DOHH2 (cell line): Measurements from ENCODE around the gene SELENOF.

Experiments
- H3F3A ChIP-seq: fragments of 200-600 bp; sonication (generic), shearing (Covaris generic); 2 replicates; pipeline ENCODE4 v1.6.0; 2016; ENCODE audit warnings: antibody characterized with exemption, mild to moderate bottlenecking; ENCODE audit not compliant: control insufficient read depth, insufficient read depth
- H3K27ac ChIP-seq: fragments of 200-600 bp; sonication (generic); 2 replicates; pipeline ENCODE4 v1.5.1; 2014; ENCODE audit warnings: low read depth, mild to moderate bottlenecking, low read length, moderate library complexity
- H3K27me3 ChIP-seq: fragments of 200-600 bp; sonication (generic); 2 replicates; pipeline ENCODE4 v1.6.1; 2014; ENCODE audit warnings: mild to moderate bottlenecking, low read length, mixed read lengths; ENCODE audit not compliant: control insufficient read depth
- H3K36me3 ChIP-seq: fragments of 200-600 bp; sonication (generic); 2 replicates; pipeline ENCODE4 v1.6.1; 2014; ENCODE audit warnings: mild to moderate bottlenecking, low read length, moderate library complexity, mixed read lengths; ENCODE audit not compliant: control insufficient read depth
- H3K4me1 ChIP-seq: fragments of 200-600 bp; sonication (generic); 2 replicates; pipeline ENCODE4 v1.6.1; 2014; ENCODE audit warnings: mild to moderate bottlenecking, low read length, mixed read lengths; ENCODE audit not compliant: control insufficient read depth
- H3K4me2 ChIP-seq: fragments of 200-600 bp; sonication (generic); 2 replicates; pipeline ENCODE4 v1.6.0; 2014; ENCODE audit warnings: mild to moderate bottlenecking, low read length, moderate library complexity
- H3K4me3 ChIP-seq: fragments of 200-600 bp; sonication (generic); 2 replicates; pipeline ENCODE4 v1.5.1; 2014; ENCODE audit warnings: mild to moderate bottlenecking, low read length, mixed read lengths
- H3K79me2 ChIP-seq: fragments of 200-600 bp; sonication (generic); 2 replicates; pipeline ENCODE4 v1.6.1; 2014; ENCODE audit warnings: mild to moderate bottlenecking, low read length, mixed read lengths; ENCODE audit not compliant: control insufficient read depth
- H3K9me2 ChIP-seq: fragments of 200-600 bp; sonication (generic); replicated peaks from 2 replicates; pipeline ENCODE4 v1.6.1; 2014; ENCODE audit warnings: mild to moderate bottlenecking, low read length, mixed read lengths; ENCODE audit not compliant: control insufficient read depth
- H3K9me3 ChIP-seq: fragments of 200-600 bp; sonication (generic); 2 replicates; pipeline ENCODE4 v1.6.1; 2014; ENCODE audit warnings: antibody characterized with exemption, low read length, mixed read lengths; ENCODE audit not compliant: control insufficient read depth, insufficient read depth
- H4K20me1 ChIP-seq: fragments of 200-600 bp; sonication (generic); 2 replicates; pipeline ENCODE4 v1.6.0; 2014; ENCODE audit warnings: low read depth, mild to moderate bottlenecking, antibody characterized with exemption, low read length, moderate library complexity; ENCODE audit not compliant: control insufficient read depth, insufficient read depth
- CTCF ChIP-seq: fragments of 200-600 bp; sonication (generic); IDR thresholded peaks from one replicate; pipeline ENCODE4 v1.5.1; 2014; ENCODE audit warnings: antibody characterized with exemption, mild to moderate bottlenecking, low read depth, low read length; ENCODE audit not compliant: poor library complexity, severe bottlenecking
- EZH2phosphoT487 ChIP-seq: fragments of 200-600 bp; sonication (generic); IDR thresholded peaks from 2 replicates; pipeline ENCODE4 v1.6.1; 2017; ENCODE audit warnings: borderline replicate concordance, mild to moderate bottlenecking, antibody characterized with exemption, low read length, moderate library complexity, mixed read lengths

Gene SELENOF

DNA sequence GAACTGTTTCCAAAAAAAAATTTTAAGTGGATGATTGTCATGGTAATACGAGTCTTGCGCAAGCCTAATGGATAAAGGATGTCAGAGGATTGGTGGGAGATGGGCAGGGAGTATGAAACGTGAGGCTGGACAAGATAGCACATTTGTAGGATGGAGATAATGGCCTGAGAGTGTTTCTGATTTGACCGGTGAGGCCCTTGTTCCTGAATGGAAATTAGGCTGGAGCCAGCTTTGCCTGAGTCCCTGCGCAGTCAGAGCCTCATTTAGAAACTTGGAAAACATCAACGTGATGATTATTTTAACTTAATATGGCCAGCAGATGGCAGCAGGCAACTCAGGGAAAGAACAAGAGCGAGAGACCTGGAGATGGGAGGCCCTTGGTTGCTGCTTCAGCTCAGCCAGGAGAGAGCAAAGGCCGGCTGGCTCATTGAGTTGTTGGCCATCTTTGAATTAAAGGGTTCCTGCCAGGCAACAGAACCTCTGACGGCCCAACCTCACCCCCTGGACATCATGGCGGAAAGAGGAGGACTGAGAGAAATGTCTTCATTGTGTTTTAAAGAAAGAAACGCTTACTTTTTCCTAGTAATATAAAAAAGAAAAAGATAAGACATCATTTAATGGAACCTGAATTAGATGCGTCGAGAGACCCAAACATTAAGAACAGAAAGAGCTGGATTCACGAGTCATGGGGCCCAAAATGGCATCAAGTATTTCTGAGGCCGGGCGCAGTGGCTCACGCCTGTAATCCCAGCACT lies 80.3 kb downstream of the SELENOF start:
- H3F3A ChIP-seq: no peaks in the 10 kb centered on the region
- H3K36me3 ChIP-seq: no peaks in the 10 kb centered on the region
- H3K79me2 ChIP-seq: no peaks in the 10 kb centered on the region
- H4K20me1 ChIP-seq: no peaks in the 10 kb centered on the region
- no peaks in the 10 kb centered on the region for H3K9me2 ChIP-seq
- H3K27me3 ChIP-seq: no peaks in the 10 kb centered on the region
- no peak overlapping the region for H3K27ac ChIP-seq
- H3K4me3 ChIP-seq: peak overlapping the region; percentile 28; the same call in 1 of the 2 replicates
- TF ChIP-seq CTCF (peak; percentile 67), EZH2phosphoT487 (no peak)
- peak overlapping the region; percentile 44 for H3K4me2 ChIP-seq
- H3K9me3 ChIP-seq: no peaks in the 10 kb centered on the region
- peaks cover 34% of the 10 kb centered on the region for H3K4me1 ChIP-seq

GRCh38 chr1:86832433-86832832 lies 81.5 kb downstream of the SELENOF start:
- Histone ChIP-seq H3F3A (no peaks in the 10 kb centered on the region), H3K79me2 (no peaks in the 10 kb centered on the region), H3K36me3 (no peaks in the 10 kb centered on the region), H3K9me2 (no peaks in the 10 kb centered on the region), H3K4me2 (peak overlapping the region; percentile 44), H3K27me3 (no peaks in the 10 kb centered on the region), H3K4me3 (peak overlapping the region; percentile 28), H3K4me1 (peaks cover 46% of the 10 kb centered on the region), H3K27ac (no peak overlapping the region), H4K20me1 (no peaks in the 10 kb centered on the region), H3K9me3 (no peaks in the 10 kb centered on the region)
- TF ChIP-seq CTCF: no peak
- no peak for TF ChIP-seq EZH2phosphoT487

- Histone ChIP-seq H3K27me3 (no peaks in the 10 kb centered on the region), H3K9me3 (no peaks in the 10 kb centered on the region), H3K36me3 (no peaks in the 10 kb centered on the region), H3K79me2 (no peaks in the 10 kb centered on the region), H3K27ac (no peak overlapping the region), H3F3A (no peaks in the 10 kb centered on the region; the same call in 1 of the 2 replicates), H3K9me2 (no peaks in the 10 kb centered on the region), H3K4me2 (0 out of 2 replicates have a peak overlapping the region, but pooled peaks have one; percentile 27), H3K4me3 (no peak overlapping the region), H4K20me1 (no peaks in the 10 kb centered on the region), H3K4me1 (peaks cover 58% of the 10 kb centered on the region)
- TF ChIP-seq EZH2phosphoT487: no peak
These were observed 84.6 kb downstream of the SELENOF start for GRCh38 chr1:86829321-86829720.

- no peaks in the 10 kb centered on the region for H4K20me1 ChIP-seq
- H3K9me2 ChIP-seq: no peaks in the 10 kb centered on the region
- peak overlapping the region; percentile 5; the same call in 1 of the 2 replicates for H3K27ac ChIP-seq
- peaks cover 48% of the 10 kb centered on the region for H3K4me1 ChIP-seq
- TF ChIP-seq EZH2phosphoT487 (no peak), CTCF (no peak)
- no peaks in the 10 kb centered on the region for H3K79me2 ChIP-seq
- no peaks in the 10 kb centered on the region for H3K27me3 ChIP-seq
- no peaks in the 10 kb centered on the region for H3K36me3 ChIP-seq
- no peaks in the 10 kb centered on the region; the same call in 1 of the 2 replicates for H3F3A ChIP-seq
- peak overlapping the region; percentile 54 for H3K4me2 ChIP-seq
- H3K9me3 ChIP-seq: no peaks in the 10 kb centered on the region
- peak overlapping the region; percentile 26 for H3K4me3 ChIP-seq
These were observed 85.9 kb downstream of the SELENOF start for GRCh38 chr1:86828024-86828423.
